Eye (tissue), 1 donor: ENCODE results near the gene SCYGR7.

Experiments used
- DNase-seq: peaks from one replicate; pipeline ENCODE4 v3.0.0-alpha.2; 2015

SCYGR7 gene

GRCh38 chr2:227759411-227760118 lies 31.4 kb downstream of the SCYGR7 start:
- DNase-seq, result peak; percentile 69

GRCh38 chr2:227761740-227762476 lies 33.8 kb downstream of the SCYGR7 start:
- no peak for DNase-seq

- no peak for DNase-seq
Observed at GRCh38 chr2:227765788-227766372, 37.7 kb downstream of the SCYGR7 start.

- peak; percentile 93 for DNase-seq
Observed at GRCh38 chr2:227766373-227766883, 38.3 kb downstream of the SCYGR7 start.

GRCh38 chr2:227767830-227768229 lies 39.7 kb downstream of the SCYGR7 start:
- DNase-seq, result no peak

- DNase-seq, result no peak
Observed at GRCh38 chr2:227772197-227772661, 44.1 kb downstream of the SCYGR7 start.

- DNase-seq, result no peak
Observed at GRCh38 chr2:227772932-227773331, 44.8 kb downstream of the SCYGR7 start.

GRCh38 chr2:227774011-227774624 lies 46.0 kb downstream of the SCYGR7 start:
- DNase-seq, result no peak

- no peak for DNase-seq
Observed at GRCh38 chr2:227774895-227775842, 47.0 kb downstream of the SCYGR7 start.
